Measurements from ENCODE around the gene FBXO47.

FBXO47 gene

DNA sequence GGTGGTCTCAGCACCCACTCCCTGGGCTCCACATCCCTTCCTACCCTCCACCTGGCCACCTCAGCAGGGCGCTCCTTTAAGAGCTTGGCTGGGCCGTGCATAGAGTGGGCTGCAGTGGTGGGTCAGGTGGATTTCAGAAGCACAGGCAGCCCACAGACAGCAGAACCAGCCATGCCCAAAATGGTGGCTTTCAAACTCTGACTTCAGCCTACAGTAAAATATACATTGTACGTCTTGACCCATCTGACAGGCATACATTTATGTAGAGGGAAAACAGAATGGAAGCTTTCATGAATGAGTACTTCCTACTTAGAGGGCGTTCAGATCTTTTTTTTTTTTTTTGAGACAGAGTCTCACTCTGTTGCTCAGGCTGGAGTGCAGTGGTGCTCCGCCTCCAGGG, 67.8 kb downstream of the FBXO47 start:
- no peak for DNase-seq (ENCODE audit: low read depth)
- TF ChIP-seq CTCF (IDR thresholded peaks at IDR 0.05; ENCODE audit: low read depth, low read length, missing control alignments), result no peak
- H3K4me3 ChIP-seq (ENCODE audit: low read depth, low read length), result peak overlapping the region; percentile 8

DNA sequence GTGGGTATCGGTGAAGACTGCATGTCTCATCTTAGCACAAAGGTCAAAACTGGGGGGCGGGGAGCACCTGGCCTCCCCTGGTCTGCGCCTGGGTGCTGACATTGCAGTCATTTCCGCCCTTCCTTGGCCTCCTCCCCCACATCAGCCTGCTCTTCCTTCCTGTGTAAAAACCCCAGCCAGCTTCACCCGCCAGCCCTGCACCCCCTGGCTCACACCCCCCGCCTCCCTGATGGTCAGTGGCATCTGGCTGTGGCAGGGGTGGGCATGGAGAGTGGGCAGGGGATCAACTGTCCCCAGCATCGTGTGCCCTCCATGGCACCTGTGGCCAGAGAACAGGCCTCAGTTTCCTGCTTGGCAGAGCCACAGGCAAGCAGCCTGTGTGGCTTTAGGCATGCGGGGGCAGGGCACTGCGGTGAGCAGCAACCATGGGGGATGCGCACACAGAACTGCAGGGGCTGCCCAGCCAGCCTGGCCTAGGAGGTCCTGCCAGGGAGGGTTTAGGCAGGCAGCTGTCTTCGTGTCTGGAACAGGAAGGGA, 68.3 kb downstream of the FBXO47 start:
- peak overlapping the region; percentile 28 for H3K4me3 ChIP-seq (ENCODE audit: low read depth, low read length)

GRCh38 chr17:38898291-38898679, 68.9 kb downstream of the FBXO47 start:
- no peak for TF ChIP-seq CTCF (IDR thresholded peaks at IDR 0.05; ENCODE audit: low read depth, low read length, missing control alignments)
- H3K4me3 ChIP-seq (ENCODE audit: low read depth, low read length), result peak overlapping the region; percentile 28

More for the DNA sequence above, 68.3 kb downstream of the FBXO47 start:
- peak; percentile 80 for DNase-seq (ENCODE audit: low read depth)
- TF ChIP-seq CTCF (IDR thresholded peaks at IDR 0.05; ENCODE audit: low read depth, low read length, missing control alignments), result no peak

DNA sequence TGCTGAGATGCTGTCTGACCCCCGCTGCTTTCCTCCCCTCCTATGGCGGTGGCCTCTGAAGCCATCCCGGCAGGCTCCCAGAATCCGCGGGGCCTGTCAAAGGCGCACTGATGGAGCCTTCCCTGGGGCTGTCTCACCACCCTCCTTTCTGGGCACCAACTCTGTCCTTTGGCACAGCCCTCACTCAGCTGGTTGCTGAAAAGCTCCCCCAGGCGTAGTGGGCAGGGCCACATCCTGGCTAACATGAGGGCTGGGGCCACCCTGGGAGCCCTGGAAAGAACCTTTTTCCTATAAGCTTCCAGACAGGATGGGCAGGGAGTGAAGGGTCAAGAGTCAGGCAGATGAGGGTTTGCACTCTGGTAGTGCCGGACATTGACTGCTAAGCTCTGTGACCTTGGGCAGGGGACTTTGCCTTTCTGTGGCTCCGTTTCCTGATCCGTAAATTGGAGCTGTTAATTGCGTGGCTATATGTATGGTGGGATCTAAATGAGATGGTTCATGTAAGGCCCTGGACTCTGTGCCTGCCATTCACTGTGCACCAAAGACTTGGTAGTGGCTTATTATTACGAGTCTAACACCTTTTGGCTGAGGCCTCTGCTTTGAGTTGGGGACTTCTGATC, 69.4 kb downstream of the FBXO47 start:
- no peak for TF ChIP-seq CTCF (IDR thresholded peaks at IDR 0.05; ENCODE audit: low read depth, low read length, missing control alignments)
- no peak overlapping the region for H3K4me3 ChIP-seq (ENCODE audit: low read depth, low read length)
- no peak for DNase-seq (ENCODE audit: low read depth)

More at GRCh38 chr17:38898291-38898679, 68.9 kb downstream of the FBXO47 start:
- DNase-seq (ENCODE audit: low read depth), result no peak

DNA sequence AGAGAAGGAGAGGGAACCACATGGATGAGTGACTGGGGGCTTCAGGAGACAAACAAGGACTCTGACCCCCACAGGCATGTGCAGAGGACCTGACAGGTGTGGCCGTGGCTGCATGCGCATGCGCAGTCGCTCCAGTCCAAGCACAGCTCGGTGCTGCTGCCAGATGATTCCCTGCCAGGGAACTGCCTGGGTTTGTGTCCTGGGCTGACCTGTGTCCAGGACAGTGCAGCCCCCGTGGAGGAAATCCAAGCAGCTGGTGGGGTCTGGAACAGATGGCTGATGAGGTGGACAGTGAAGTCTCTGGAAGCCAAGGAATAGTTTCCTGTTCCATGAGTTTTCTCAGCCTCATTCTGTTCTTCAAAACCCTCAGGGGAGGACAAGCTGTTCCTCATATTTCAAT, 70.0 kb downstream of the FBXO47 start:
- no peak overlapping the region for H3K4me3 ChIP-seq (ENCODE audit: low read depth, low read length)
- TF ChIP-seq CTCF (IDR thresholded peaks at IDR 0.05; ENCODE audit: low read depth, low read length, missing control alignments), result no peak
- no peak for DNase-seq (ENCODE audit: low read depth)

- no peak for DNase-seq (ENCODE audit: low read depth)
- no peak for TF ChIP-seq CTCF (IDR thresholded peaks at IDR 0.05; ENCODE audit: low read depth, low read length, missing control alignments)
- no peak overlapping the region for H3K4me3 ChIP-seq (ENCODE audit: low read depth, low read length)
These were observed 70.8 kb downstream of the FBXO47 start for GRCh38 chr17:38896346-38896954.

All from GM12864 (cell line).